HepG2 (cell line): ENCODE data around the gene GLYATL1B. TPM values are rescaled to one million over a fixed set of nuclear protein-coding genes. Genes with fewer than 3 reads are reported as not detected.

ENCODE experiments used
- ATF5 ChIP-seq: sonication (generic); formaldehyde crosslinking; IDR thresholded peaks from 2 replicates; pipeline ENCODE4 v1.4.0; 2020; ENCODE audit warnings: mild to moderate bottlenecking, low read depth, missing genetic modification reagents
- CBFB ChIP-seq: sonication (generic); formaldehyde crosslinking; IDR thresholded peaks from 2 replicates; pipeline ENCODE4 v1.4.0; 2020; ENCODE audit warnings: missing genetic modification reagents
- HINFP ChIP-seq: sonication (generic); formaldehyde crosslinking; IDR thresholded peaks from 2 replicates; pipeline ENCODE4 v1.4.0; 2020; ENCODE audit warnings: low read depth, mild to moderate bottlenecking, missing genetic modification reagents
- KAT2B ChIP-seq: fragments of 150-350 bp; IDR thresholded peaks from 2 replicates; pipeline ENCODE4 v1.6.1; 2014; ENCODE audit warnings: low read depth, low read length, borderline replicate concordance
- KDM5B ChIP-seq: sonication (generic); formaldehyde crosslinking; IDR thresholded peaks from 2 replicates; pipeline ENCODE4 v1.4.0; 2020; ENCODE audit warnings: missing genetic modification reagents, mild to moderate bottlenecking, borderline replicate concordance
- PLRG1 ChIP-seq: fragments of 450-650 bp; conservative IDR thresholded peaks from 2 replicates; pipeline ENCODE4 v1.6.1; 2016
- RBFOX2 ChIP-seq: fragments of 200-400 bp; formaldehyde crosslinking; IDR thresholded peaks from 2 replicates; pipeline ENCODE4 v1.6.1; 2017; ENCODE audit warnings: low read depth, mild to moderate bottlenecking, low read length
- XRCC5 ChIP-seq: fragments of 200-400 bp; formaldehyde crosslinking; optimal IDR thresholded peaks from 2 replicates; pipeline ENCODE3; 2017; ENCODE audit warnings: mild to moderate bottlenecking, low read length
- ZNF281 ChIP-seq: sonication (generic); formaldehyde crosslinking; IDR thresholded peaks from 2 replicates; pipeline ENCODE4 v1.4.0; 2020; ENCODE audit warnings: missing genetic modification reagents, borderline replicate concordance
- ZNF337 ChIP-seq: sonication (generic); formaldehyde crosslinking; IDR thresholded peaks from 2 replicates; pipeline ENCODE4 v1.5.1; 2020; ENCODE audit warnings: missing genetic modification reagents, low read depth, mild to moderate bottlenecking, borderline replicate concordance
- ZNF33A ChIP-seq: sonication (generic); formaldehyde crosslinking; IDR thresholded peaks from 2 replicates; pipeline ENCODE4 v1.5.1; 2020; ENCODE audit warnings: missing genetic modification reagents, mild to moderate bottlenecking, moderate library complexity, borderline replicate concordance
- ZNF431 ChIP-seq: sonication (generic); formaldehyde crosslinking; IDR thresholded peaks from 2 replicates; pipeline ENCODE4 v1.9.0; 2022; ENCODE audit warnings: missing genetic modification reagents, low read depth, mild to moderate bottlenecking, borderline replicate concordance
- ZNF614 ChIP-seq: IDR thresholded peaks from 2 replicates; pipeline ENCODE4 v1.6.1; 2018; ENCODE audit warnings: missing biosample characterization, missing genetic modification reagents, inconsistent platforms, borderline replicate concordance
- ZNF691 ChIP-seq: sonication (generic); formaldehyde crosslinking; IDR thresholded peaks from 2 replicates; pipeline ENCODE4 v1.4.0; 2020; ENCODE audit warnings: missing genetic modification reagents, low read depth, mild to moderate bottlenecking, borderline replicate concordance
- ZNF792 ChIP-seq: IDR thresholded peaks from 2 replicates; pipeline ENCODE4 v1.6.1; 2016
- polyA plus RNA-seq, 8 experiments: library from polyadenylated mRNA; depleted of rRNA in 3 of 8; stranded (reverse) in 7 of 8; unstranded in 1 of 8; fragments of >200 nt; fragmentation: Illumina TruSeq in 4 of 8; extraction: Trizol in 4 of 8; gene quantifications; 2 replicates each; pipeline versions ENCODE4 v1.2.1 to v1.2.3, GENCODE V29; 2011 to 2016; ENCODE audit warnings: low read depth in 4 of 8, missing spikeins in 1 of 8, mixed read lengths in 1 of 8; ENCODE audit not compliant: insufficient read depth in 1 of 8
- total RNA-seq, 5 experiments: library from RNA; depleted of rRNA; stranded (reverse); fragments of >200 nt; fragmentation: Illumina TruSeq; extraction: Trizol; gene quantifications; 2 replicates each; pipeline ENCODE4 v1.2.3, GENCODE V29; 2016; ENCODE audit warnings: low read depth in 1 of 5
- TF ChIP-seq, protein P1 (sequence below): sonication (generic); formaldehyde crosslinking; IDR thresholded peaks from 2 replicates; pipeline ENCODE4 v1.4.0; 2020; ENCODE audit warnings: missing genetic modification reagents
- TF ChIP-seq, protein P2 (sequence below): IDR thresholded peaks from 2 replicates; pipeline ENCODE4 v1.6.1; 2016; ENCODE audit warnings: control low read depth

GLYATL1B gene
- total and polyA plus RNA-seq, 2 of the 13 experiments (the other 11 are each of a cell fraction or from before 2014, with no cell fraction given): not detected

GRCh38 chr11:59135648-59136461 is 49.7 kb downstream of the GLYATL1B start (continued):
- no peak; the same call in 1 of the 2 replicates for TF ChIP-seq ZNF281 (CRISPR knock-in tag)
- TF ChIP-seq, protein P1, sequence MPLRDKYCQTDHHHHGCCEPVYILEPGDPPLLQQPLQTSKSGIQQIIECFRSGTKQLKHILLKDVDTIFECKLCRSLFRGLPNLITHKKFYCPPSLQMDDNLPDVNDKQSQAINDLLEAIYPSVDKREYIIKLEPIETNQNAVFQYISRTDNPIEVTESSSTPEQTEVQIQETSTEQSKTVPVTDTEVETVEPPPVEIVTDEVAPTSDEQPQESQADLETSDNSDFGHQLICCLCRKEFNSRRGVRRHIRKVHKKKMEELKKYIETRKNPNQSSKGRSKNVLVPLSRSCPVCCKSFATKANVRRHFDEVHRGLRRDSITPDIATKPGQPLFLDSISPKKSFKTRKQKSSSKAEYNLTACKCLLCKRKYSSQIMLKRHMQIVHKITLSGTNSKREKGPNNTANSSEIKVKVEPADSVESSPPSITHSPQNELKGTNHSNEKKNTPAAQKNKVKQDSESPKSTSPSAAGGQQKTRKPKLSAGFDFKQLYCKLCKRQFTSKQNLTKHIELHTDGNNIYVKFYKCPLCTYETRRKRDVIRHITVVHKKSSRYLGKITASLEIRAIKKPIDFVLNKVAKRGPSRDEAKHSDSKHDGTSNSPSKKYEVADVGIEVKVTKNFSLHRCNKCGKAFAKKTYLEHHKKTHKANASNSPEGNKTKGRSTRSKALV (CRISPR knock-in tag): peak; percentile 39; the same call in 1 of the 2 replicates
- TF ChIP-seq ZNF337 (CRISPR knock-in tag): no peak
- TF ChIP-seq, protein P2, sequence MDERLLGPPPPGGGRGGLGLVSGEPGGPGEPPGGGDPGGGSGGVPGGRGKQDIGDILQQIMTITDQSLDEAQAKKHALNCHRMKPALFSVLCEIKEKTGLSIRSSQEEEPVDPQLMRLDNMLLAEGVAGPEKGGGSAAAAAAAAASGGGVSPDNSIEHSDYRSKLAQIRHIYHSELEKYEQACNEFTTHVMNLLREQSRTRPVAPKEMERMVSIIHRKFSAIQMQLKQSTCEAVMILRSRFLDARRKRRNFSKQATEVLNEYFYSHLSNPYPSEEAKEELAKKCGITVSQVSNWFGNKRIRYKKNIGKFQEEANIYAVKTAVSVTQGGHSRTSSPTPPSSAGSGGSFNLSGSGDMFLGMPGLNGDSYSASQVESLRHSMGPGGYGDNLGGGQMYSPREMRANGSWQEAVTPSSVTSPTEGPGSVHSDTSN (CRISPR knock-in tag): no peak
- TF ChIP-seq ZNF431: no peak
- no peak for TF ChIP-seq RBFOX2
- TF ChIP-seq KDM5B: peak; percentile 46; the same call in 1 of the 2 replicates
- no peak for TF ChIP-seq ZNF691 (CRISPR knock-in tag)
- no peak for TF ChIP-seq ATF5 (CRISPR knock-in tag)
- TF ChIP-seq XRCC5: peak; percentile 89
- peak; percentile 55; the same call in 1 of the 2 replicates for TF ChIP-seq ZNF792 (CRISPR knock-in tag)
- TF ChIP-seq ZNF33A (CRISPR knock-in tag): no peak
- no peak for TF ChIP-seq PLRG1
- TF ChIP-seq ZNF614 (CRISPR knock-in tag): peak; percentile 70; the same call in 1 of the 2 replicates
- no peak for TF ChIP-seq KAT2B
- 0 out of 2 replicates have a peak, but pooled peaks have one; percentile 21 for TF ChIP-seq HINFP
- no peak for TF ChIP-seq CBFB (CRISPR knock-in tag)
